ENCODE measurements around the gene RGR. TPM values are rescaled to one million over a fixed set of nuclear protein-coding genes. Genes with fewer than 3 reads are reported as not detected.

Gene RGR
- polyA plus RNA-seq, 1 donor, result 19.2 TPM

DNA sequence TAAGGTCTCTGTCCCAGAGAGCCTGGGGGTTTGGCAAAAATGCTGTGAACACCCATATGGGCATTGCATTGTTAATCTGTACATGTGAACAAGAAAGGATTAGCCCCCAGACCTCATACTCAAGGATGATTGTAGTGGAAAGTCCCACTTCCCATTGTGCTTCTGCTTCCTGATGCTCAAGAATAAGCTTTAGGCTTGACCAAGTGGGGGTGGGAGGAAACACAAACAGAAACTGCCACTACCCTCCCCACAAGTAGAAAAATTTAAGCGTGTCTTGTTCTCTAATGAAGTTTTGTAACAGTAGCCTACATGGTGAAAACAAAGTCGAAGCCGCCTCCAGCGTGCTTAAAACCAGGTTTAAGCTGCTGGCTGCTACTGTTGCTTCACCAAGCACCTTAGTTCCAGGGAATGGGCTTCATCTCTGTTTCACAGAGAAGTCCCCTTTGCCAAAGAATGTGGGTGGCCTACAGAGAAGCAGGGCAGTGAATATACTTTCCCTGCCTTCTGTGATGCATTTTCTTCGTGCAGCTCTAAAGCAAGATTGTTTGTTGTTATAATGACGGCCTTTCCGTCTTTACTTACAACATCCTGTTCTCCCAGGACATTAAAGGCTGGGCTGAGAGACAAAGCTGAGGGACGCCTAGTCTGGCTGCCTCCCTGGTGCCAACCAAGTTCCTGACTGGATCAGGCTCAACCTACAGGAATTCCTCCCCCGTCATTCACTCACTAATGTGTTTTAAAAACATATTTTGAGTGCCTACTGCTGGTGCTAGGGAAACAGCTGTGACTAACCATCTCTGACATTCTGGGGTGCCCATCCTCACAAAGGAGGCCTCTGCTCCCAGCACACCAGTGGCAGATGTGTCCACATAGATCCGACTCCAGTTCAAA, 51.5 kb downstream of the RGR start:
- no peak for DNase-seq (ENCODE audit: low read depth)

DNA sequence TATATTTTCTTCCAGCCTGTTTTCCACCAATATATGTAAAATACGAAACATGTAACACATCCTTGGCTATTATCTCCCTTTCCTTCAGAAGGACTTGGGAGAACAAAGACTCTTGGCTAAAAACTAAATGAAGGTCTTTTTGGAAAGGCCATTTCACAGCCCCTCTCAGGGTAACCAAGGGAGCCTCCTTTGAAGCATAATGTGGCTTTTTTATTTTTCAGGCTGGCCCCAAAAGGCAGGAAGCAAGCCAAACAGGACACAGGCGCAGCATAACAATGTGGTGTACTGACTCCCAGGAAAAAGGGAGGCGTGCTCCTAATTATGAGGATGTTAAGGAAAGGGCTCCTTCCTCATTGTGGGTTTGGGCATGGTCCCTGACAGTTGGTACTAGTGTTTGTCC, 53.2 kb downstream of the RGR start:
- no peak for DNase-seq (ENCODE audit: low read depth)

DNA sequence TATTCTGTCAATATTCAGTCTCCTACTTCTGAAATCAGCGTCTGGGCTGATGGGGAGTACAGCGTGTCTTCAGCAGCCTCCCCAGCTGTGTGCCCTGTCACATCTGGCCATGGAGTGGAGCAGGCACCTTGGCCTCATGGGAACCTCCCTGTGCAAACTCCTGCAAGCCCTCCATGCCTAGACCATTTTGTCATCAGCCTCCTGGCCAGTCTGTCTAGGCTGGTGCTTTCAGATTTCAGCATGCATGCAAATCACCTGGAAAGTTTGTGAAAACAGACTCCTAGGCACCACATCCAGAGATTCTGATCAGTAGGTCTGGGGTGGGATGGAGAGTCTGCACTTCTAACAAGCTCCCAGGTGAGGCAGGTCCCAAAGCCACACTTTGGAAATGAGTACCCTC, 57.4 kb downstream of the RGR start:
- no peak for DNase-seq (ENCODE audit: low read depth)

DNA sequence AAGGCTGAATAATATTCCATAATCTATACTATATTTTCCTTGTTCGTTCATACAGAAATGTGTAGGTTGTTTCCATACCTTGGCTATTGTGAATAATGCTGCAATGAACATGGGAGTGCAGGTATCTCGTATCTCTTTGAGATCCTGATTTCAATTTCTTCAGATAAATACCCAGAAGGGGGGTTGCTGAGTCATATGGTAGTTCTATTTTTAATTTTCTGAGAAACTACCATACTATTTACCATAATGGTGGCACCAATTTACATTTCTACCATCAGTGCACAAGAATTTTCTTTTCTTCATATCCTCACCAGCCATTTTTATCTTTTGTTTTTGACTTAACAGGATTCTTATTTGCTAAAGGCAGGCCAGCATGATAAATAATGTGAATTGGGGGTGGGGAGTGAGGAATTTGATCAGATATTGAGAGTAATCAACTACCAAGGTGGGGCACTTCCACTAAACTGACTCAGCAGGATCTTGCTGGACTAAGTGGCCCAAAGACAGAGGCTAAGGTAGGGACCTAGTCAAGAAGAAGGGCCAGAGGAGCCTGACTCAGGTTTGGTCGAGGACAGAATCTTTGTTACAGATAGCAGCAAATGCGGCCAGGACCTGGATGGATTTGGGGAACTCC, 62.0 kb downstream of the RGR start:
- DNase-seq (ENCODE audit: low read depth), result no peak

DNA sequence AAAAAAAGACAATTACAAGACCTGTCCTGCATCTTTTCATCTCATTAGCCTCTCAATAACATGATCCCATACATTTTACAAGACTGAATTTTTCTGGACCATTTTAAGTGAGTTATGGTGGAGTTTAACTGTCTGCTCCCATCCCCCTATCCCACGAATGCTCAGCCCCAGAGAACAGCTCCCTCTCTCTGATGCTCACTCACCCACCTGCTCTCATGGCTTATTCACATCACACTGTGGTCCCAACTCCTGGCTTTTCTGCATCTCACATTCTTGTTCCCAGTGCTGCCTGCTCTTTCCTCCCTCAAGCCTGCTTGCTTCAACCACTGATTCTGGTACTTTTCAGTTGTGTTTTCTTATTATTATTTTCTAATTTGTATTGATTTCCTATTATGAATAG, 63.2 kb downstream of the RGR start:
- no peak for DNase-seq (ENCODE audit: low read depth)

DNA sequence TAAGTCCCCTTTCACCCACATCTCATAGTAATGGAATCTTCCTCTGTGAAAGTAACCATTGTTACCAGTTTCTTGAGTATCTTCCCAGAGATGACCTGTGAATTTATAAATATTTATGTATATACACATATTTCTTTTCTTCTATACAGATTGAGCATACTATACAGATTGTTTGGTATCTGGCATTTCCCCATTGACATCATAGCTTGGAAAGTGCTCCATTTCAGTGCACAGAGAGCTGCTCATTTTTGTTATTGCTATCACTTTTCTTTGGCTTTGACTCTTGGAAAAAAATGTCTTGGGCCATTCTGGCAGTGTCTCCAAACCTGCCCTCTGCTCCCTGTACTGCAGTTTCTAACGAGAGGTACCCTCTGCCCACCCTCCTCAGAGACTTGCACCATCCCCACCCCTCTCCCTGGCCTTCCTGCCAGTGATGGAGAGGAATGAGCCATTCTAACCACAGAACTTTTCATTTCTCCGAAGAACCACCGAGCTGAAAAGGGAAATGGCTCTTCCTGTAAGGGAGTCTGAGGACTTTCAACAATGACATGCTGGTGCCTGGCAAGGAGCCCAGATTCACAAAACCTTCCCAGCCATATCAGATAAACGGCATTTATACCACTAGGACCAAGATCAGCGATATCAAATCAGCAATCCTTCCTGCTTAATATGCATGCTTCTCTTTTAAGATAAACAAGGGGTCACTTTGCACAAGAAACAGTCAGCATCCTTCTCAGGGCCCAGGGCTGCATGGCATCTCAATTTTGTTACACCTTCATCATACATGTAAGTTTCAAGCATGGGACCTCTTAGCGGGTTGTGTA, 63.8 kb downstream of the RGR start:
- no peak for DNase-seq (ENCODE audit: low read depth)

Other genes starting within 250 kb of the RGR start
- gene GHITM, start 105.5 kb upstream of the RGR start, polyA plus RNA-seq (ENCODE audit: insufficient read length), result 114 TPM
- gene GPR15LG, start 71.3 kb upstream of the RGR start, polyA plus RNA-seq (ENCODE audit: insufficient read length), result not detected
- gene CDHR1, start 50.5 kb upstream of the RGR start, polyA plus RNA-seq (ENCODE audit: insufficient read length), result 0.96 TPM
- not detected for gene LRIT2, start 19.5 kb upstream of the RGR start, polyA plus RNA-seq (ENCODE audit: insufficient read length)
- gene LRIT1, start 3.5 kb upstream of the RGR start, polyA plus RNA-seq (ENCODE audit: insufficient read length), result not detected
- gene CCSER2, start 83.5 kb downstream of the RGR start, polyA plus RNA-seq (ENCODE audit: insufficient read length), result 57.9 TPM